GM23338 (cell line): ENCODE measurements around the gene XYLT1.

ENCODE experiments used
- CREB1 ChIP-seq: fragments of 250-450 bp; sonication (Bioruptor Pico); IDR thresholded peaks from 2 replicates; pipeline ENCODE4 v1.5.0; 2020; ENCODE audit warnings: low read depth, mild to moderate bottlenecking, moderate library complexity
- CTCF ChIP-seq, 2 experiments: fragments of 200-600 bp in 1 of 2; sonication (generic) in 1 of 2; conservative IDR thresholded peaks; 2 replicates each; pipeline versions ENCODE4 v1.5.1 to v1.6.1; 2016 to 2017; ENCODE audit warnings: antibody characterized with exemption in 2 of 2, low read depth in 2 of 2, mild to moderate bottlenecking in 2 of 2, moderate library complexity in 1 of 2
- EZH2 ChIP-seq: fragments of 200-600 bp; sonication (generic); IDR thresholded peaks from one replicate; pipeline ENCODE4 v1.8.0; 2017; ENCODE audit warnings: antibody characterized with exemption, mild to moderate bottlenecking, low read depth; ENCODE audit not compliant: unreplicated experiment
- EZH2phosphoT487 ChIP-seq: fragments of 200-600 bp; sonication (generic); IDR thresholded peaks from one replicate; pipeline ENCODE4 v1.8.1; 2018; ENCODE audit warnings: antibody characterized with exemption; ENCODE audit not compliant: unreplicated experiment
- POLR2AphosphoS5 ChIP-seq: IDR thresholded peaks from 2 replicates; pipeline ENCODE4 v1.6.1; 2016; ENCODE audit warnings: antibody characterized with exemption, low read depth

- TF ChIP-seq CTCF (conservative IDR thresholded peaks at IDR 0.05; ENCODE audit: low read depth in 2 of 2) (no peak), CREB1 (CRISPR knock-in tag) (no peak), EZH2phosphoT487 (no peak), POLR2AphosphoS5 (no peak), EZH2 (no peak)
Observed at GRCh38 chr16:17370223-17370707, 100.5 kb downstream of the XYLT1 start.
